Tibial nerve (tissue), 4 donors: ENCODE data around the gene MEIS2. TPM values are rescaled to one million over a fixed set of nuclear protein-coding genes. Genes with fewer than 3 reads are reported as not detected.

Experiments
- DNase-seq, 2 donors: peaks; one replicate each; pipeline ENCODE4 v3.0.0-alpha.2; 2019; ENCODE audit warnings: low spot score in 2 of 2
- H3K27ac ChIP-seq, 4 donors: fragments of 200-600 bp; sonication (generic) in 3 of 4; one replicate each; pipeline ENCODE4 v1.5.1; 2017 to 2019; ENCODE audit warnings: mild to moderate bottlenecking in 1 of 4
- H3K27me3 ChIP-seq, 2 donors: fragments of 200-600 bp; sonication (generic) in 1 of 2; one replicate each; pipeline versions ENCODE4 v1.5.1 to v1.6.0; 2017 to 2019
- H3K36me3 ChIP-seq, 3 donors: fragments of 200-600 bp; sonication (generic); one replicate each; pipeline ENCODE4 v1.5.1; 2018 to 2019
- H3K4me1 ChIP-seq, 4 donors: fragments of 200-600 bp; sonication (generic) in 3 of 4; one replicate each; pipeline ENCODE4 v1.5.1; 2017 to 2019
- H3K4me3 ChIP-seq, 4 donors: fragments of 200-600 bp; sonication (generic) in 3 of 4; one replicate each; pipeline ENCODE4 v1.5.1; 2017 to 2019; ENCODE audit warnings: mild to moderate bottlenecking in 1 of 4, moderate library complexity in 1 of 4
- H3K9me3 ChIP-seq, 4 donors: fragments of 200-600 bp; sonication (generic) in 3 of 4; one replicate each; pipeline ENCODE4 v1.5.1; 2017 to 2019
- EP300 ChIP-seq, 2 donors: sonication (generic); formaldehyde crosslinking; IDR thresholded peaks; one replicate each; pipeline ENCODE4 v1.6.1; 2017; ENCODE audit warnings: antibody characterized with exemption in 2 of 2, mild to moderate bottlenecking in 1 of 2
- POLR2A ChIP-seq, 2 donors: fragments of 450-650 bp; IDR thresholded peaks; one replicate each; pipeline ENCODE4 v1.6.1; 2017; ENCODE audit warnings: antibody characterized with exemption in 2 of 2, mild to moderate bottlenecking in 2 of 2, moderate library complexity in 2 of 2
- WGBS, 2 donors: methylation state at CpG; one replicate each; pipeline ENCODE4 v1.1.5; 2018; 5-methylcytosine and 5-hydroxymethylcytosine counted together
- total RNA-seq, 4 donors: library from RNA; depleted of rRNA; stranded (reverse); fragments of >200 nt; gene quantifications; one replicate each; pipeline ENCODE4 v1.1.0, GENCODE V29; 2016
- TF ChIP-seq, protein P1 (sequence below), 5 experiments: fragments of 200-600 bp in 3 of 5; fragments of 450-650 bp in 2 of 5; sonication (generic) in 3 of 5; IDR thresholded peaks; one replicate each; pipeline ENCODE4 v1.5.1; 2016 to 2019; ENCODE audit warnings: antibody characterized with exemption in 5 of 5, mild to moderate bottlenecking in 3 of 5, moderate library complexity in 2 of 5

MEIS2 gene
- total RNA-seq, 4 donors from 2014 or later: 9.4 to 15.7 (median 14.3) TPM

DNA sequence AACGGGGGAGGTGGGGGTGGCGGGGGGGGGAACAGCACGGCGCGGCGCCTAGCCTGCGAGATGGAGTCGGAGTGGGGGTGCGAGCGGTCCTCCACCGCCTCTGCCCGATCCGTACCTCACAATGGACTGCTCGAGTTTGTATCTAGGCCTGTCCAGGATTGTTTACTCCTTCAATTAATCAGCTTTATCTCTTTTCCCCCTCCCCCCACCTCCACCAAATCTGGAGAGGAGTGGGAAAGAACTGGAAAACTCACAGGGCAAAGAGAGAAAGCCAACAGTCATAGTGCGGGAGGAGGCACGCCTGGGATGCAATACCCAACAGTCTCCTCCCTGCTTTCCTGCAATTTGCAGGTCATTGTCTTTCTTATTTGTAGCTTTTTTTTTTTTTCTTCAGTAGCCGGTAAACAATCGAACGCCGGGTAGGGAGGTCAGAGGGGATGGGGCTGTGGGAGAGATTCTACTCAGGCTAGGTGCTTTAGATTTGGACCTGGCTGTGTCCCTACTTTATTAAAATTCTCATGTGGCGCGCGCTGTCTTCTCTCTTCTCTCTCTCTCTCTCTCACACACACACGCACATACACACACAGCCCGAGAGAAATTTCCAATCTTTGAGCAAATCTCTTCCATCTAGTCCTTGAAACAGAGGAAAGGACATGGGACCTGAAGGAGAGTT is 6.9 kb upstream of the MEIS2 start:
- TF ChIP-seq POLR2A (IDR thresholded peaks at IDR 0.05): no peak
- TF ChIP-seq EP300 (IDR thresholded peaks at IDR 0.05): no peak
- TF ChIP-seq, protein P1, sequence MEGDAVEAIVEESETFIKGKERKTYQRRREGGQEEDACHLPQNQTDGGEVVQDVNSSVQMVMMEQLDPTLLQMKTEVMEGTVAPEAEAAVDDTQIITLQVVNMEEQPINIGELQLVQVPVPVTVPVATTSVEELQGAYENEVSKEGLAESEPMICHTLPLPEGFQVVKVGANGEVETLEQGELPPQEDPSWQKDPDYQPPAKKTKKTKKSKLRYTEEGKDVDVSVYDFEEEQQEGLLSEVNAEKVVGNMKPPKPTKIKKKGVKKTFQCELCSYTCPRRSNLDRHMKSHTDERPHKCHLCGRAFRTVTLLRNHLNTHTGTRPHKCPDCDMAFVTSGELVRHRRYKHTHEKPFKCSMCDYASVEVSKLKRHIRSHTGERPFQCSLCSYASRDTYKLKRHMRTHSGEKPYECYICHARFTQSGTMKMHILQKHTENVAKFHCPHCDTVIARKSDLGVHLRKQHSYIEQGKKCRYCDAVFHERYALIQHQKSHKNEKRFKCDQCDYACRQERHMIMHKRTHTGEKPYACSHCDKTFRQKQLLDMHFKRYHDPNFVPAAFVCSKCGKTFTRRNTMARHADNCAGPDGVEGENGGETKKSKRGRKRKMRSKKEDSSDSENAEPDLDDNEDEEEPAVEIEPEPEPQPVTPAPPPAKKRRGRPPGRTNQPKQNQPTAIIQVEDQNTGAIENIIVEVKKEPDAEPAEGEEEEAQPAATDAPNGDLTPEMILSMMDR (IDR thresholded peaks at IDR 0.05): no peak
- no peak overlapping the region for H3K4me3 ChIP-seq
- peaks cover 9 to 100% of the 10 kb centered on the region in 2 donors for H3K27me3 ChIP-seq
- WGBS, 2 donors: 23 to 33% methylated on average over 25 of the region's 25 CpGs
- no peaks in the 10 kb centered on the region for H3K36me3 ChIP-seq
- H3K27ac ChIP-seq: no peak overlapping the region
- peaks cover 0 to 39% (median 3%) of the 10 kb centered on the region in 4 donors for H3K4me1 ChIP-seq
- DNase-seq: no peak
- H3K9me3 ChIP-seq: no peaks in the 10 kb centered on the region

DNA sequence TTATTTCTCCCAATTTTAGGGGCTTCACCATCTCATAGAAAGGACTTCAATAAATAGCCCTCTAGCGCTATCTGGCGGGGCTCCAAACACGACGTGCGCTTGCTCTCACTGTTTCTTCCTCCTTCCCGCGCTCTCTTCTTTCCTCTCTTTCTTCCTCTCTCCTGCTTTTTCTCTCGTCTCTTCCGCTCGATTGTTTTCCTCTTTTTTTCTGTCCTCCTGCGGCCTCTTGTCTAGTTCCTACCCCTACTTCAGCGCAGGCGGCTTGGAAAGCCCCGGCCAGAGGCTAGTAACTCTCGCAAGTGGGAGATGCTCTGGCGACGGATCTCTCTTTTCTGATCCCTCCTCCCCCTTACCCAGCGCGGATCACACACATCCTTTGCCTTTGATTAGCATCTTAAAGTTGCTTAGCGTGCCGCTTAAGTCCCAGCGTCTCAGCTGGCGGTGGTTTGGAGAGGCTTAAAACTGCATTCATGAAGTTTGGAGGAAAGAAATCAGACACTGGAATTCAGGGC is 6.2 kb upstream of the MEIS2 start:
- TF ChIP-seq, protein P1 (IDR thresholded peaks at IDR 0.05): no peak
- TF ChIP-seq POLR2A (IDR thresholded peaks at IDR 0.05) (no peak), EP300 (IDR thresholded peaks at IDR 0.05) (no peak)
- H3K36me3 ChIP-seq: no peaks in the 10 kb centered on the region
- WGBS, 2 donors: 8 to 17% methylated on average over 23 of the region's 23 CpGs
- peaks cover 9 to 100% of the 10 kb centered on the region in 2 donors for H3K27me3 ChIP-seq
- no peak overlapping the region for H3K27ac ChIP-seq
- peaks cover 0 to 46% (median 6%) of the 10 kb centered on the region in 4 donors for H3K4me1 ChIP-seq
- peak in 1 of 2 donors; percentile 25 for DNase-seq
- peak overlapping the region in 1 of 4 donors; percentile 14 for H3K4me3 ChIP-seq
- H3K9me3 ChIP-seq: no peaks in the 10 kb centered on the region

DNA sequence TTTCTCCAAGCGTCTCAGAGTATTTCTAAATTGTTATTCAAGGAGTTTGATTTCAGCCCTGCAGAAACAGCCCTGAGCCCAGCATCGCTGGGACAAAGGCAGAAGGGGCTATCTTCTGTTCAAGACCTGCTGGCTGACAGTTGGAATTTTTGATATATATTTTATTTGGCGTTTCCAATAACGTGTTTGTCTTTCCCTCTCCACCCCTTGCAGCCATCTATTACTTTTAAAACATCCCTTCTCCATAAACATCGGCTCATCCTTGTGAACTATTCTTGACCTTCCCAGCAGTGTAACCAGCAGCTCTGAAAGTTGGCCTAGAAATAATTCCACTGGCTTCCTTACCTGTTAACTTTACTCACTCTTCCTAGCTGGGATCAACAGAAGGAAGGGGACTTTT is 5.5 kb upstream of the MEIS2 start:
- Histone ChIP-seq H3K4me1 (peaks cover 0 to 47% (median 7%) of the 10 kb centered on the region in 4 donors), H3K27ac (no peak overlapping the region), H3K4me3 (no peak overlapping the region), H3K9me3 (no peaks in the 10 kb centered on the region), H3K36me3 (no peaks in the 10 kb centered on the region), H3K27me3 (peaks cover 9 to 100% of the 10 kb centered on the region in 2 donors)
- no peak for DNase-seq
- TF ChIP-seq, protein P1 (IDR thresholded peaks at IDR 0.05): no peak
- no peak for TF ChIP-seq POLR2A (IDR thresholded peaks at IDR 0.05)
- no peak for TF ChIP-seq EP300 (IDR thresholded peaks at IDR 0.05)
- WGBS, 2 donors: 36 to 44% methylated on average over 5 of the region's 5 CpGs

DNA sequence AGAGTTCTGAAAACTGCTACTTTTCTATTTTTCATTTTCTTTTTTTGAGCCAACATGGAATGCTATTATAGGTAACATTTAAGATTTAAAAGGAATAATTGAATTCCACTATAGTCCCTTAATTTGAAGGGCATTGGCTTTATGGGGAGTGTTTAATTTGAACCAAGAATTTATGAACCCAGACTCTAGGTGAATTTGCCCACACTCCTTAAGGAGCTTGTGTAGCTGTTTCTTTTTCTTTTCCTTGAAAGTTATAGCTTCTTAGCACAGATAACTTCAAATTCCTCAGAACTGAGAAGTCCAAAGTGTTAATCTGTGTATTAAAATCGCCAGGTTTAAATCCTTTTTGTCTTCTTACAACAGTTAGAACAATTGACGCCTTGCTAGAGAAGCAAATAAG is 4.7 kb upstream of the MEIS2 start:
- TF ChIP-seq POLR2A (IDR thresholded peaks at IDR 0.05) (no peak), EP300 (IDR thresholded peaks at IDR 0.05) (no peak)
- TF ChIP-seq, protein P1 (IDR thresholded peaks at IDR 0.05): no peak
- no peak for DNase-seq
- no peaks in the 10 kb centered on the region for H3K36me3 ChIP-seq
- H3K9me3 ChIP-seq: no peaks in the 10 kb centered on the region
- H3K27ac ChIP-seq: no peak overlapping the region
- peaks cover 5 to 100% of the 10 kb centered on the region in 2 donors for H3K27me3 ChIP-seq
- WGBS, 2 donors: 55 to 71% methylated on average over 2 of the region's 2 CpGs
- no peak overlapping the region for H3K4me3 ChIP-seq
- H3K4me1 ChIP-seq: peaks cover 0 to 38% (median 7%) of the 10 kb centered on the region in 4 donors

DNA sequence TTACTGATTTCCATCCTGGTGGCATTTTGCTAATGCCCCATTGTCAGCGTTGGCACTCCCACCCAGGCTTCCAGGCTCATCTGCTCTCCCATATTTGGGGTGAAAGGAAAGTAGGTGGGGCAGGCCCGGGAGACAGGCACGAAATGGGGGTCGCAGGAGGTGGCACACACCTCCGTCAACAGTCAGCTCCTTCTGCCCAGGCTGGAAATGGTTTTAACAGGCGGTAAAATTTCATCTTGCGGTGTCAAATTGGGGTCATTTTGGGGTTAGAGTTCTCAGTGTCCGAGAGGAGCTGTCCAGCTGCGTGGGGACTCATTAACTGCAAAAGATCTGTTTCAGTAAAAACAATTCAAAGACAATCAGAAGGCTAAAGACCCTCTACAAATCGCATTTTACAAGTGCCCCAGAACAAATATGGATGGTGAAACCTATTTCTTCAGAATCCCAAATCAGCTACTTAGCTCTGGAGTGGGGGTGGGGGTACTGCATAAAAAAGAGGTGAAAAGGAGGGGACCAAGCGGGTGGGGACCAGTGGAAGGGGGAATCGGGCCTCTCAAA is 4.2 kb upstream of the MEIS2 start:
- TF ChIP-seq, protein P1 (IDR thresholded peaks at IDR 0.05): no peak
- TF ChIP-seq POLR2A (IDR thresholded peaks at IDR 0.05) (no peak), EP300 (IDR thresholded peaks at IDR 0.05) (no peak)
- Histone ChIP-seq H3K27me3 (peaks cover 3 to 100% of the 10 kb centered on the region in 2 donors), H3K27ac (no peak overlapping the region), H3K9me3 (no peaks in the 10 kb centered on the region), H3K4me1 (peaks cover 0 to 37% (median 9%) of the 10 kb centered on the region in 4 donors), H3K36me3 (no peaks in the 10 kb centered on the region), H3K4me3 (no peak overlapping the region)
- WGBS, 2 donors: 31 to 51% methylated on average over 12 of the region's 12 CpGs
- no peak for DNase-seq
